CMK (cell line): ENCODE measurements around the gene DPP10.

Experiments
- DNase-seq: peaks from one replicate; pipeline ENCODE4 v3.0.0-alpha.2; 2010; ENCODE audit warnings: low read depth

Gene DPP10

DNA sequence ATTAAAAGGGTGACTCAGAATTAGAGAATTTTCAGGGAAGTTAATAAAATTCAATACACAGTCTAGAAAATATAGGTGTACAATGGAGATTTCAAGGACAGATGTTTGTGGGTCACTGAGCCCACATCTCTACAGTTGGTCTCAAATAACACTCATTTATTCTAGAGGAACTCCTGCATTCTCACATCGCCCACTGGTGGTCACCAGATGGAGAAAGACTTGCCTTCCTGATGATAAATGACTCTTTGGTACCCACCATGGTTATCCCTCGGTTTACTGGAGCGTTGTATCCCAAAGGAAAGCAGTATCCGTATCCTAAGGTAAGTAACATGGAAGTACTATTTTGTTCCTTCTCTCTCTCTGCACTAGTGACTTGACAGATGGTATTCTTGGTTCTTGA is 1297.1 kb downstream of the DPP10 start:
- DNase-seq: no peak

DNA sequence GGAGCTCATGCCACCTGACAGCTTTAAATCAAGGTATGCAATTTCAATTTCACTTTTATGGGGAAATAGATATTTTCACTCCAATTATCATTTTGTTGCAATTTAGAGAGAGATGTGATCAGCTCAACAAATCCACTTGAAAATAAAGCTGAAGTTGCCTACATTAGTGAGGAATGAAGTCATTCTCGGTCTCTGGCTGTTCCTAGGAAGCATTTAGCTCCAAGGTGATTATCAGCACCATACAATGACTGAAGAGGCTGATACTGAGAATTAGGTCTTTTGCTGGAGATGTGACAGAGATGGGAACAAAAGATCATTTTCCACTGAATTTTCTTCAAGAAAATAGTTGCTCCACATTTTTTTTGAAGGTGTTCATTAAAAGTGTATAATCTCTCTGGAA is 1303.7 kb downstream of the DPP10 start:
- no peak for DNase-seq

- no peak for DNase-seq
Observed at GRCh38 chr2:115757286-115757685, 1314.8 kb downstream of the DPP10 start.

DNA sequence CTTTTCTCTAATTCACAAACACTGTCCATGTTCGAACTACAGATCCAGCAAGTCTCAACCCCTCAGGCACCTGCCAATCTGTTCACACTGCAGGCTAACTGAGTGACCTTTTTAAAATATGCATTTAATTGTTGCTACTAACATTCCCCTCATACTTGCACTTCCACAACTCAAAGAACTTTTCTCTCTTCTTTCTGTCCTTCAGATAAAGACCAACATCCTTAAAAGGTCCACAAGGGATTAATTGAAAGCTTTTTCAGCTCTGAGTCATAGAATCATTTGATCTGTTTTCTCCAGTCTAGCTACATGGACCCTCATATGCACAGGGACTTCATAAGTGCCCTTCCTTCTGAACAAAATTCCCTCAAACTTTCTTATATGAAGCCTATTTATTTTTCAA is 1321.2 kb downstream of the DPP10 start:
- no peak for DNase-seq

GRCh38 chr2:115771516-115771915 is 1329.1 kb downstream of the DPP10 start:
- DNase-seq: no peak

- DNase-seq: no peak
Observed at GRCh38 chr2:115774361-115774760, 1331.9 kb downstream of the DPP10 start.

GRCh38 chr2:115779085-115779632 is 1336.7 kb downstream of the DPP10 start:
- no peak for DNase-seq

- no peak for DNase-seq
Observed at GRCh38 chr2:115782286-115782685, 1339.8 kb downstream of the DPP10 start.

- no peak for DNase-seq
Observed at GRCh38 chr2:115796078-115796477, 1353.6 kb downstream of the DPP10 start.

GRCh38 chr2:115807276-115807675 is 1364.8 kb downstream of the DPP10 start:
- no peak for DNase-seq

DNA sequence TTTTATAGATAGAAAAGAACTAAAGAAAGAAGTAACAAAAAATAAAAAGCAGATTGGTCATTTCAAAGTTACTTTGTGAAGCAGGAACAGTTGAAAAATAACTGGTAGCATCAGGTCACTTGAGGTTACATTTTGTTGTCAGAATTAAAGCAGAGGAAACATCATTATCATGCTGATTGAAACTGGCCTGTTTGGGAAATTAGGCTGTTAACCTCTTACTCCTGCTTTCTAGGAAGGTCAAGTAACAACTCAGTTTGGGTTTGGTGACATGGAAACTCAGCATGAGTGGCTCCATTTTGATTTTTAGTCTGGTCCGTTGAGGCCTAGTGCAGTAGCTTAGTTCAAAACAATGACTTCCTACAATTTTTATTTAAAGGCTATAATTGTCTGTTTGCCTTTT is 1383.5 kb downstream of the DPP10 start:
- DNase-seq: no peak

DNA sequence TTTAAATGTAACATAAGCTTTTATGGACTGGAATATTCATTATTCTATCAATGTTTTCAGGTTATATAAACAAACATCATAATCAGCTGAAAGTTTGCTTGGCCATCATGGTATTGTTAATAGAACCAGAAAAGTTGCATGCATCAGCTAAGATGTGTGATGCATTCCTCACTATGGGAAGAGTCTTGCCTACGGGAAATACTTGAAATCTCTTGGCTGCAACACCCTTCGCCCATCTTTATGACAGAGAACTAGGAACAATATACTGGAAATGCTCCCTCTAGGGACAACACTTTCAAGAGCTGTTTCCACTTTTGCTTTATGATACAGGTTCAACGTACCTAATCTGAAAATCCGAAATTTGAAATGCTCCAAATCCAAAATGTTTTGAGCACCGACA is 1390.8 kb downstream of the DPP10 start:
- no peak for DNase-seq

DNA sequence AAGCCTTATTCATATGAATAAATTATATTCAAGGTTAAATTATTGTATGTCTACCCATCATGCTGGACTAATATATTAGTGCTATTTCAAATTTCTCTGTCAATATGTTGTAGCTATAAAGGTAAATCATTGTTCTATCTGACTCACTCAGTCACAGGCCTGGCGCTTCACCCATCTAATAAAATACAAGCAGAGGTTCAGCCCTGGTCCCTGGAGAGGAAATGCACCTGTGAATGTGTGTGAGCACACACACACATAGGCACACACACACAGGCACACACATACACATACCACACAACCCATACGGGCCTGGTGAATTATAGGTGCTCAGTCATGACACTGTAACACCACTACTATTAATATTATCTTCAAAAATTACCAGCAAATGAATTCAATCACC is 1396.1 kb downstream of the DPP10 start:
- no peak for DNase-seq

- DNase-seq: no peak
Observed at GRCh38 chr2:115842306-115842705, 1399.9 kb downstream of the DPP10 start.

DNA sequence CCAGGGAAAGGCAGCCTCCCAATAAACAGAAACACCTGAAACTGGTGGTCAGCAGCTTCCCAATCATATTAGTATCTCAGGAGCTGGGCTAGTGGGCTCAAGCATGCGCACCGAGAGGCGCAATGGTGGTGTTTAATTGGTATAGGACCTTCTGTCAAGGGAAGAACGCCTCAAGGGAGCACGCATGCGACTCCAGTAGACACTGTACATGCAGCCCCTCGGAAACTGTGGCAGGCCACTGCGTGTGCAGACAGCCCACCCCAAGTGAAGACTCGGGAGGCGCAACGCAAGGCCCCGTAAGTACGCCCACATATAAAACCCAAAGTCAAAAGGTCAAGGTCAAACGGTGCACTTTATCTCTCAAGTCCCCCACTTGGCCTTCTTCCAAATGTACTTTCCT is 1405.8 kb downstream of the DPP10 start:
- no peak for DNase-seq

DNA sequence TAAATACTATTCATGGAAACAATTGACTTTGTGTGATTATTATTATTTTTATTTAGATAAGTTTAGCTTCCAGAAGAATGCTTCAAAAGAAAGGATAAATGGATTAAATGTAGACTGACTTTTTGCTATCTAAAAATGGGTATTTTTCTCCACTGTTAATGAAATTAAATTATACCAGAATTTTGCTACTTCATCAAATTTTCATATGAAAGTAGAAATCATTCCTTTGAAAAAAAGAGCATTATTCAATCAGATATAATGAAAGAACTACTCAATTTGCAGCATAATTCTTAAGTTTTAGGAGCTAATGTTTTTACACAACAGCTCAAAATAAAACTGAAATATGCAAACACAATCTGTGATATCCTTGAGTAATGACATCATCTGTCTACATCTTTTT is 1424.6 kb downstream of the DPP10 start:
- DNase-seq: no peak

DNA sequence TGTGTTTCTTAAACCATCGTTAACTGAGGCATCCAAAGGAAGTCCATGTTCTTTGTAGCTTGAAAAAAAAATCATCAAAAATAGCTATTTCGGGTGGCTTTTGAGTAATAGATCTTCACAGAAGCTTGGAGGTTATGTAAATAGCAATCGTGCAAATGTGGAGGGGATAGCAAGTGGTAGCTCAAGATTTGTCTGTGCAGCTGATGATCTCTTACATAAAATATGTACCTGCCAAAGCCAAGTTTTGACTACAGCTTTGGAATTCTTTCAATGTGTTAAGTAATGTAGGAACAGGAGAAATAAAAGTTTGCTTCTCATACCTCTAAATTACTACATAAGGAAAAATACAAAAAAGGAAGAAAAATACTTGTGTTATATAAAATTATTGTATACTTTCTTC is 1432.0 kb downstream of the DPP10 start:
- DNase-seq: no peak

GRCh38 chr2:115880558-115880957 is 1438.1 kb downstream of the DPP10 start:
- DNase-seq: no peak

GRCh38 chr2:115887209-115887776 is 1444.9 kb downstream of the DPP10 start:
- DNase-seq: no peak
